AG04450 (cell line): ENCODE measurements around the gene ZNF70. TPM values are rescaled to one million over a fixed set of nuclear protein-coding genes. Genes with fewer than 3 reads are reported as not detected.

Source experiments
- CTCF ChIA-PET: fragments of 300-600, 350-600 bp; formaldehyde crosslinking; extraction: SDS; loops from one replicate; lab custom pipeline; 2022; ENCODE audit warnings: antibody characterized with exemption, inconsistent platforms; lab: Charles Lee
- POLR2A ChIA-PET: fragments of 350-600 bp; formaldehyde crosslinking; extraction: SDS; loops from one replicate; lab custom pipeline; 2021; ENCODE audit warnings: antibody characterized with exemption, inconsistent platforms; lab: Yijun Ruan, JAX
- DNase-seq: peaks from one replicate; pipeline ENCODE4 v3.0.0-alpha.2; 2011; ENCODE audit warnings: low read depth, low spot score
- H3K27ac ChIP-seq: one replicate; pipeline ENCODE4 v1.5.1; 2012; ENCODE audit warnings: low read depth, low read length, control low read depth
- H3K27me3 ChIP-seq: one replicate; pipeline ENCODE4 v1.6.0; 2012; ENCODE audit warnings: low read length; ENCODE audit not compliant: control insufficient read depth, insufficient read depth
- H3K4me3 ChIP-seq: 2 replicates; pipeline ENCODE4 v1.5.1; 2011; ENCODE audit warnings: mild to moderate bottlenecking, low read depth, low read length, control low read depth
- H3K9me3 ChIP-seq: 2 replicates; pipeline ENCODE4 v1.5.1; 2012; ENCODE audit warnings: low read length; ENCODE audit not compliant: control insufficient read depth, insufficient read depth
- polyA plus RNA-seq: library from polyadenylated mRNA; depleted of rRNA; stranded (reverse); fragments of >200 nt; gene quantifications from 2 replicates; pipeline ENCODE4 v1.2.3, GENCODE V29; 2011
- TF ChIP-seq, protein P1 (sequence below): IDR thresholded peaks from 2 replicates; pipeline ENCODE4 v1.5.1; 2011; ENCODE audit warnings: low read depth, low read length, control low read depth, inconsistent platforms

Gene ZNF70
- polyA plus RNA-seq, 1 experiment = 1.6 TPM

- POLR2A ChIA-PET = interaction anchor here (0.6 kb wide), 1 partner anchor 472 kb away, joined by 3 read pairs; no protein-coding TSS in a partner anchor
- Histone ChIP-seq H3K27ac (no peak overlapping the region), H3K9me3 (no peaks in the 10 kb centered on the region; the same call in 1 of the 2 replicates), H3K27me3 (no peaks in the 10 kb centered on the region), H3K4me3 (no peak overlapping the region)
- TF ChIP-seq, protein P1, sequence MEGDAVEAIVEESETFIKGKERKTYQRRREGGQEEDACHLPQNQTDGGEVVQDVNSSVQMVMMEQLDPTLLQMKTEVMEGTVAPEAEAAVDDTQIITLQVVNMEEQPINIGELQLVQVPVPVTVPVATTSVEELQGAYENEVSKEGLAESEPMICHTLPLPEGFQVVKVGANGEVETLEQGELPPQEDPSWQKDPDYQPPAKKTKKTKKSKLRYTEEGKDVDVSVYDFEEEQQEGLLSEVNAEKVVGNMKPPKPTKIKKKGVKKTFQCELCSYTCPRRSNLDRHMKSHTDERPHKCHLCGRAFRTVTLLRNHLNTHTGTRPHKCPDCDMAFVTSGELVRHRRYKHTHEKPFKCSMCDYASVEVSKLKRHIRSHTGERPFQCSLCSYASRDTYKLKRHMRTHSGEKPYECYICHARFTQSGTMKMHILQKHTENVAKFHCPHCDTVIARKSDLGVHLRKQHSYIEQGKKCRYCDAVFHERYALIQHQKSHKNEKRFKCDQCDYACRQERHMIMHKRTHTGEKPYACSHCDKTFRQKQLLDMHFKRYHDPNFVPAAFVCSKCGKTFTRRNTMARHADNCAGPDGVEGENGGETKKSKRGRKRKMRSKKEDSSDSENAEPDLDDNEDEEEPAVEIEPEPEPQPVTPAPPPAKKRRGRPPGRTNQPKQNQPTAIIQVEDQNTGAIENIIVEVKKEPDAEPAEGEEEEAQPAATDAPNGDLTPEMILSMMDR = no peak
- DNase-seq = no peak
- CTCF ChIA-PET = interaction anchor here (1.6 kb wide), 1 partner anchor 74 kb away, joined by 11 read pairs; no protein-coding TSS in a partner anchor
Observed at GRCh38 chr22:23775779-23776375, 25.0 kb upstream of the ZNF70 start.

GRCh38 chr22:23774922-23775436 lies 24.1 kb upstream of the ZNF70 start:
- DNase-seq = no peak
- Histone ChIP-seq H3K27ac (no peak overlapping the region), H3K27me3 (no peaks in the 10 kb centered on the region), H3K4me3 (no peak overlapping the region), H3K9me3 (no peaks in the 10 kb centered on the region; the same call in 1 of the 2 replicates)
- CTCF ChIA-PET = interaction anchor here (1.0 to 1.6 kb wide), 2 partner anchors 75 to 118 kb away, joined by 3 to 11 read pairs; no protein-coding TSS in a partner anchor
- POLR2A ChIA-PET = interaction anchor here (0.6 to 1.2 kb wide), 3 partner anchors 24 to 471 kb away, joined by 3 to 4 read pairs (median 3); partner anchors contain the start of gene ZNF70
- TF ChIP-seq, protein P1 = no peak

GRCh38 chr22:23774114-23774921 lies 23.4 kb upstream of the ZNF70 start:
- POLR2A ChIA-PET = interaction anchor here (1.1 to 1.2 kb wide), 2 partner anchors 23 to 83 kb away, joined by 3 to 4 read pairs; partner anchors contain the start of gene ZNF70
- Histone ChIP-seq H3K27ac (no peak overlapping the region), H3K4me3 (no peak overlapping the region), H3K9me3 (no peaks in the 10 kb centered on the region; the same call in 1 of the 2 replicates), H3K27me3 (no peaks in the 10 kb centered on the region)
- no peak for DNase-seq
- CTCF ChIA-PET = interaction anchor here (1.0 to 1.6 kb wide), 2 partner anchors 75 to 119 kb away, joined by 3 to 11 read pairs; no protein-coding TSS in a partner anchor
- TF ChIP-seq, protein P1 = no peak

DNA sequence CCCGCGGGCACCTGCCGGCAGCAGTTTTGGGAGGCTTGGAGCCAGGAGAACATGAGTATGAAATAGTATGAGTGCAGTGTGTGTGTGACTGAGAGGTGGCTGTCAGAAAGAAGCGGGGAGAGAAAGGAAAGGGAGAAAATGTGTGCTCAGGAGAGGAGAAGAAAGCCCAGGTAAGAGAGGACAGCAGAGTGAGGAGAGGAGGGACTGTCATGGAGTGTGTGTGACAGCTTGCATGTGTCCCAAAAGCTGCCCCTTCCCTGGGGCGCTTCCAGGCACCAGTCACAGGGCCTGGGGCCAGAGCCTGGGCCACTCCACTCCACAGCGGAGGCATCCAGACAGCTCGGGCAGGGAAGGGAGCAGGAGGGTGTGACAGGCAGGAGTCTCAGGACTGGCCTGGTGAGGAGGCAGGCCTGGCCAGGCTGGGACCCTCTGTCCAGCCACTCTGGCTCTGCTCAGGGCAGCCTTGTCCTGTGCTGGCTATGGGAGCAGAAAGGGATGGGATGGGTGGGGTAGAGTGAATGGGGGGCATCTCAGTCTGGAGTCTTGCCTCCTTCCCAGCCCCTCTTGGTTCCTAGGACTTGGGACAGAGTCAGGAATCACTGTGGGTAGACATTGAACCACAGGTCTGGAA lies 22.7 kb upstream of the ZNF70 start:
- no peaks in the 10 kb centered on the region for H3K27me3 ChIP-seq
- TF ChIP-seq, protein P1 = no peak
- no peaks in the 10 kb centered on the region; the same call in 1 of the 2 replicates for H3K9me3 ChIP-seq
- ChIA-PET POLR2A (interaction anchor here (1.2 kb wide), 1 partner anchor 23 kb away, joined by 3 read pairs; the partner anchor contains the start of gene ZNF70), CTCF (interaction anchor here (1.1 kb wide), 1 partner anchor 76 kb away, joined by 3 read pairs; no protein-coding TSS in a partner anchor)
- H3K27ac ChIP-seq = no peak overlapping the region
- no peak for DNase-seq
- peak overlapping the region; percentile 60 for H3K4me3 ChIP-seq
